Fibroblast of villous mesenchyme (primary cell): Measurements from ENCODE around the gene LRFN2. TPM values are rescaled to one million over a fixed set of nuclear protein-coding genes. Genes with fewer than 3 reads are reported as not detected.

Source experiments
- DNase-seq: peaks from one replicate; pipeline ENCODE4 v3.0.0-alpha.2; 2010; ENCODE audit warnings: low read depth
- H3K4me3 ChIP-seq: 2 replicates; pipeline ENCODE4 v1.5.1; 2011; ENCODE audit warnings: low read depth, mild to moderate bottlenecking, low read length
- total RNA-seq: library from RNA; depleted of rRNA; stranded (reverse); fragments of >200 nt; gene quantifications from 2 replicates; pipeline ENCODE4 v1.2.3, GENCODE V29; 2012
- TF ChIP-seq, protein P1 (sequence below): IDR thresholded peaks from 2 replicates; pipeline ENCODE4 v1.5.1; 2012; ENCODE audit warnings: low read depth, mild to moderate bottlenecking, low read length; ENCODE audit not compliant: insufficient read depth

The LRFN2 gene
- total RNA-seq, 1 donor, result not detected

DNA sequence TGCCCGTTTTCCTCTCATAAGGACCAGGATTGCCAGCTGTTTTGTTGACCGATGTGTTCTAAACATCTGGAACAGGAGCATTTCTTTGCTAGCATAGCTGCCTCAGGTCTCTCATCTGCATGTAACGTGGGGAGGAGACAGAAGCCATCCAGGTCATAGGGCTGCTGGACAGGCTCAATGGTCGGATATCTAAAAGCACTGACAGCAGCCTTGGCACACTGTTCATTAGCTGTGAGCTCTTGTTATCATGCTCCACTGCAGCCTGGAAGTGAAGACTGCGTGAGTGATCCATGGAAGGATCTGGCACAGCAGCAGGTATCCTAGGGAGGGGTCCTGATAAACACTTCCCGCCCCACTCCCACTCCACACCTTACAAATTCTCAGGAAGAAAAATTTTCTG, 175.3 kb downstream of the LRFN2 start:
- no peak for DNase-seq
- H3K4me3 ChIP-seq, result no peak overlapping the region
- TF ChIP-seq, protein P1, sequence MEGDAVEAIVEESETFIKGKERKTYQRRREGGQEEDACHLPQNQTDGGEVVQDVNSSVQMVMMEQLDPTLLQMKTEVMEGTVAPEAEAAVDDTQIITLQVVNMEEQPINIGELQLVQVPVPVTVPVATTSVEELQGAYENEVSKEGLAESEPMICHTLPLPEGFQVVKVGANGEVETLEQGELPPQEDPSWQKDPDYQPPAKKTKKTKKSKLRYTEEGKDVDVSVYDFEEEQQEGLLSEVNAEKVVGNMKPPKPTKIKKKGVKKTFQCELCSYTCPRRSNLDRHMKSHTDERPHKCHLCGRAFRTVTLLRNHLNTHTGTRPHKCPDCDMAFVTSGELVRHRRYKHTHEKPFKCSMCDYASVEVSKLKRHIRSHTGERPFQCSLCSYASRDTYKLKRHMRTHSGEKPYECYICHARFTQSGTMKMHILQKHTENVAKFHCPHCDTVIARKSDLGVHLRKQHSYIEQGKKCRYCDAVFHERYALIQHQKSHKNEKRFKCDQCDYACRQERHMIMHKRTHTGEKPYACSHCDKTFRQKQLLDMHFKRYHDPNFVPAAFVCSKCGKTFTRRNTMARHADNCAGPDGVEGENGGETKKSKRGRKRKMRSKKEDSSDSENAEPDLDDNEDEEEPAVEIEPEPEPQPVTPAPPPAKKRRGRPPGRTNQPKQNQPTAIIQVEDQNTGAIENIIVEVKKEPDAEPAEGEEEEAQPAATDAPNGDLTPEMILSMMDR, result no peak

DNA sequence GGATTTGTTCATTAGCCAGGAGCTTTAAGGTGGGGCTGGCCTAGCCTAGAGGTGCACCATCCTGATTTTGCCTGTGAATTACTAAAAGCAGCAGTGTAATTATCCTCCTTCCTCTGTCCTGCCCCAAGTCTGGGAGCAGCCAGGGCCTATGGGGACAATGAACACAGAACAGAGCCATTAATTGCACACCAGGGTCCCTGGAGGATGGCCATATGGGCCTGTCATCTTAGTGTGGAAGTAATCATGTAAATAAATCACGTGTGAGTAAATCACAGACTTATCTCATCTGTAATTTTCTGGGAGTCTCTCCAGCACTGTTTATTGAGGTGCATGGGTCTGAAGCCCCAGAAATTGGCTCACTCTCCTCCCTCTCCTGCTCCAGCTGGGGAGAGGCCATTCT, 176.3 kb downstream of the LRFN2 start:
- H3K4me3 ChIP-seq, result no peak overlapping the region
- no peak for DNase-seq
- TF ChIP-seq, protein P1, result no peak

DNA sequence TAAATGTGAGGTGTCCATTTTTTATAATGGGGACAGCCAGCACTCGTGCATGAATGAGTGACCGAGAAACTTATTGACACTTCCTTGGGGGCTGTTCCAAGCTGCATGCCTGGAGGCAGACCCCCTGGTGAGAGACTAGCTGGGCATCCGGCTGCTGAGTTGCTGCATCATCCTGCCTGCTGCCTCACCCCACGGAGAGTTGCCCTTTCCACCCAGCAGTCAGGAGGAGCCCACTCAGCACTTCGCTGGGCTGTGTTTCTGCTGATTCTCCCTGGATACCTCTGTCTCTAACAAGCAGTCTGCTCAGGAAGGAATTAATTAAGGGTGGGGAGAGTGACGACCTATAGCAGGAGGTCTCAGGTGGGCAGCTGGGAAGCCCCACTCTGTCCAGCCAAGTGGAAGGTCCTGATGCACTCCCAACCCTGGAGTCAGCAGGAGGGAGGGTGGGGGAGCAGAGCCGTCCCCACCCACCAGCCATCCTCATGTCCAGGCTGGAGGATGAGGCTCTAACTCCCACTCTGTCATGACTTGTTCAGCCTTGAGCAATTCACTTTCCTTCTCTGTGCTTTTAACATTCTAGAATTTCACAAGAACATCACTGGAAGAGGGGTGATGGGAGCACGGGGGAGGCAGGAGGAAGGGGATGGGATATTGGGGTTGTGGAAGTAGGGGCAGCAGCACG, 177.3 kb downstream of the LRFN2 start:
- TF ChIP-seq, protein P1, result no peak

DNA sequence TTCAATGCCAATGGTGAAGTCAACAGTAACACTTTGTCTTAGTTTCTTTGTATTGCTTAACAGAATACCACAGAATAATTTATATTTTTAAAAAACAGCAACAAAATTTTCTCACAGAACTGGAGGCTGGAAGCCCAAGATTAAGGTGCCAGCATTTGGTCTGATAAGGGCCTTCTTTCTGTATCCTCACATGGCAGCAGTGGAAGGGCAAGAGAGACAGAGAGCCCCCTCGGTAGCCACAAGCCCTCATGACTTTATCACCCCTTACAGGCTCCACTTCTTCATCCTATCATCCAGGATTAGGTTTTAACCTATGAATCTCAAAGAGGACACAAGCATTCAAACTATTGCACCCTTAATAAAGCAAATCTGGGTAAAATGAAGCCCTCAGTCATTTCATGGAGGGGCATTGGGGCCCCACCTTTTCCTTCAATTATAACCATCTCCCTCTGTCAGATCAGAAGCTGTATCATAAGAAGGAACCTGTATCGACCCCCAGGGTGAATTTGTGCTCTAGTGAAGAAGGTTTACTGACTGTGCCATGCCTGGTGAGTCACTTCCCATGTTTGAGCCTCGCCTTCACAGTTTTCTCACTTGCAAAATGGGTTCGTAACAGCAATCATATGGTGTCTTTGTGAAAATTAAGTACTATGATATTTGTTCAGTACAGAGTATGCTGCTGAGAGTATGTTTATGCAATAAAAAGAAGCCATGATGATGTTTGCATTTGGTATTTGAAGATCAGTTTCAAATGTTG, 178.2 kb downstream of the LRFN2 start:
- TF ChIP-seq, protein P1, result no peak
- H3K4me3 ChIP-seq, result no peak overlapping the region

More for the DNA sequence above, 177.3 kb downstream of the LRFN2 start:
- no peak overlapping the region for H3K4me3 ChIP-seq
- no peak for DNase-seq

DNA sequence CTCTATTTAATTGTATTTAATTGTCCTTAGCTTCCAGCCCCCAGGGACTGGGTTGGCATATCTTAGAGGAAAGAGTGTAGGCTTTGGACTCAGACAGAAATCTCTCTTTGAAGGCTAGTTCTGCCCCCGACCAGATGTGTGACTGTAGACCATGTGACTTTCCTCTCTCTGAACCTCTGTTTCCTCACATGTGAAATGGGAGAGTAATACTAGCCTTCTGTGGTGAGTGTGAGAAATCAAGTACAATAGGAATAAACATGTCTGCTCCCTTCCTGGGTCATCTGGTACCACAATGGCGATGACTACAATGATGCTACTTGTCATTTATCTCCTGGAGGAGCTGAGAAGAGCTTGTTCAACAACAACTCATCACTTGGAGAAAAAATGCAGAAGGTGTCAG, 179.9 kb downstream of the LRFN2 start:
- DNase-seq, result no peak
- no peak overlapping the region for H3K4me3 ChIP-seq
- TF ChIP-seq, protein P1, result no peak

More for the DNA sequence above, 178.2 kb downstream of the LRFN2 start:
- DNase-seq, result no peak

DNA sequence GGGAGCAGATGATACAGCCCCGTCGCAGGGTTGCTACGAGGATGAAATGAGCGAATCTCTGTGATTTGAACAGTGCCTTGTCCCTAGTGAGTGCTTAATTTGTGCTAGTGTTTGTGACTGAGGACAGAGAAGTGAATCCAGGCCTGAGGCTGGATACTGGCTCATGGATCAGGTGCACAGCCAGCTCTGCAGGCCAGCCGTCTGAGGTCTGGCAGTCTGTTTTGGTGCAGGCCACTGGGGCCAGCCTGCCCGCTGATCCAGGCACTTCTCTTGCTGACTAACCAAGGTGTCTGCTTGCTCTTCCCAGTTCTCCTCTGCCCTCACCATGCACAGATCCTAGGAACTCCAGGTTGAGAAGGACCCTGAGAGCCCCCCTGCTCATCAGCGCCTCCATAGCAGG, 181.0 kb downstream of the LRFN2 start:
- TF ChIP-seq, protein P1, result no peak
- H3K4me3 ChIP-seq, result no peak overlapping the region
- DNase-seq, result no peak

DNA sequence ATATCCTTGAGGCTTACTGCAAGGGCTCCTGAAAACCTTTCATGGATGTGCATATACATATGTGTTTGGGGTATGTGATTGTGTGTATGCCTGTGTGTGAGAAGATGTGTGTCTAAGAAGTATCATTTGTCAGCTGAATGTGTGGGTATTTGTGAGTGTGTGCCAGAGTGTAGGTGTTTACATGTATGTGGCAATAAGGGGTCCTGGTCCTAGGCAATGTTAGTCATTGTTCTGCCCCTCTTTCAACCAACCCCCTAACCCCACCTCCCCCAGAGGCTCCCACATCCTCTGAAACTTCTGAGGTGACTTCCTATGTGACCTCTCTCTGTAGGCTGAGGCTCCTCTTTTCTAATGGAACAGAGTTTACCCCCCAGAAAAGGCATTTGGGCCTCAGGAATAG, 186.4 kb downstream of the LRFN2 start:
- H3K4me3 ChIP-seq, result no peak overlapping the region
- TF ChIP-seq, protein P1, result no peak

More for the DNA sequence above, 186.4 kb downstream of the LRFN2 start:
- DNase-seq, result no peak
